GM18867 (cell line): ENCODE results near the gene SINHCAF.
A peak's percentile ranks its signal among the peaks of the same experiment; 100 is the strongest.
"Not testable (repeated sequence)": the region's sequence is repeated elsewhere in the genome, so short reads cannot be mapped to it uniquely, and the experiment has no call there.

ENCODE experiments used
- ATAC-seq: cut with Tn5 transposase; IDR thresholded peaks from one replicate; pipeline ENCODE4 v1.9.1; 2021; ENCODE audit warnings: mild to moderate bottlenecking, moderate library complexity; ENCODE audit not compliant: unreplicated experiment

SINHCAF gene, protein sequence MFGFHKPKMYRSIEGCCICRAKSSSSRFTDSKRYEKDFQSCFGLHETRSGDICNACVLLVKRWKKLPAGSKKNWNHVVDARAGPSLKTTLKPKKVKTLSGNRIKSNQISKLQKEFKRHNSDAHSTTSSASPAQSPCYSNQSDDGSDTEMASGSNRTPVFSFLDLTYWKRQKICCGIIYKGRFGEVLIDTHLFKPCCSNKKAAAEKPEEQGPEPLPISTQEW

DNA sequence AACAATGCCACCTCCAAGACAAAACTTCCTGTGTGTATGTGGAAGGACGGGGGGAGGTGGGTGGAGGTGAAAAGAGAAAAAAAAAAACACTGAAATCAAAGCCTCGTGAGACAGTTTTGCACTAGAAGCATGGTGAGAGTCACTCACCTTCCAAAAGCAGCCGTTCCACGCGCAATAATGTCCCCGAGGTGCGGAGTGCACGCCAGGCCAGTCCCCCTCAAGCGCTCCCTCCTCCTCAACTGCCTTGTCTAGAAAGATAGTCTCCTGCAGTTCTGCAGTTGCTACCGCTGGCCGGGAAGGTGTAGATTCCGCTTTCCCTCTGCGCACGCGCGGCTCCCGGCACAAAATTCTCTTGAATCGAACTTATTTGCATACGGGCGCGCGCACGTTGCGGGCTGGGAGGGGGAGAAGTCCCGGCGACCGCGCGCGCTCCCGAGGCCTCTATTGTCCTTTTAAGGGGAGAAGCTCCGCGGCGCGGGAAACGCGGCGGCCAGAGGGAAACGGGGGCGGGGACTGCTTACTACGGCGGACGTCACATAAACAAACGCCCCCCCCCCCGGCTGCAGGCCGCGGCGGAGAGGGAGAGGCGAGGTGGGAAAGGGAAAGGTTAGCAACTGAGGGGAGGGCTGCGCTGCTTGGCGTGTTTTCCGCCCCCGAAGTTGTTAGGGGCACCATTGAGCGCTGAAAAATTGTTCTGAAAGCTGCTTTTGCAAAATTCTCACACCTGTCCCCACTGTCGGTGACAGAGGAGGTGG lies at the start of gene SINHCAF:
SINHCAF (minus strand) TSS at position 274 of the 755 bp plus-strand sequence. CDS start 27,946 bp downstream, outside the sequence.
- ATAC-seq, result peak; percentile 54

DNA sequence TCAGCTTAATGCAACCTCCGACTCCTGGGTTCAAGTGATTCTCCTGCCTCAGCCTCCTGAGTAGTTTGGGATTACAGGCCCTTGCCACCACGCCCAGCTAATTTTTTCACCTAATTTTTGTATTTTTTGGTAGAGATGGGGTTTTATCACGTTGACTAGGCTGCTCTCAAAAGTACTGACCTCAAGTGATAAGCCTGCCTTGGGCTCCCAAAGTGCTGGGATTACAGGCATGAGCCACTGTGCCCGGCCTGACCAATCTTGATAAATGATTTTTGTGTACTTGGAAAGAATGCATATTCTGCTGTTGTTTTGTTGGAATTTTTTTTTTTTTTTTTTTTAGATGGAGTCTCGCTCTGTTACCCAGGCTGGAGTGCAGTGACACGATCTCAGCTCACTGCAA lies 49.5 kb upstream of the SINHCAF start:
- not testable (repeated sequence) for ATAC-seq

DNA sequence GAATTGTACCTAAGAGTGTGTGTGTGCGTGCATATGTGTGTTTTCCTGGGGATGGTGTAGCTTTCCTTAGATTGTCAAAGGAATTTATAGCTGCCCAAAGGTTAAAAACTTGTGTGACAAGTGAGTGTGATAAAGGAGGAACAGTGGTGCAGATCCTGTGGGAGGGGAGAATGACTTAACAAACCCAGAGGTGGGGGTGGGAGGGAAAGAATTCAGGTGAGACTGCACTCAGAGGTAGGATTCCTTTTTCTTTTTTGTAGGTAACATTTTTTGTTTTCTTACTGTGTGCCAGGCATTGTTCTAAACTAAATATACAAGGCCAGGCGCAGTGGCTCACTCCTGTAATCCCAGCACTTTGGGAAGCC lies 45.3 kb upstream of the SINHCAF start:
- ATAC-seq, result no peak

DNA sequence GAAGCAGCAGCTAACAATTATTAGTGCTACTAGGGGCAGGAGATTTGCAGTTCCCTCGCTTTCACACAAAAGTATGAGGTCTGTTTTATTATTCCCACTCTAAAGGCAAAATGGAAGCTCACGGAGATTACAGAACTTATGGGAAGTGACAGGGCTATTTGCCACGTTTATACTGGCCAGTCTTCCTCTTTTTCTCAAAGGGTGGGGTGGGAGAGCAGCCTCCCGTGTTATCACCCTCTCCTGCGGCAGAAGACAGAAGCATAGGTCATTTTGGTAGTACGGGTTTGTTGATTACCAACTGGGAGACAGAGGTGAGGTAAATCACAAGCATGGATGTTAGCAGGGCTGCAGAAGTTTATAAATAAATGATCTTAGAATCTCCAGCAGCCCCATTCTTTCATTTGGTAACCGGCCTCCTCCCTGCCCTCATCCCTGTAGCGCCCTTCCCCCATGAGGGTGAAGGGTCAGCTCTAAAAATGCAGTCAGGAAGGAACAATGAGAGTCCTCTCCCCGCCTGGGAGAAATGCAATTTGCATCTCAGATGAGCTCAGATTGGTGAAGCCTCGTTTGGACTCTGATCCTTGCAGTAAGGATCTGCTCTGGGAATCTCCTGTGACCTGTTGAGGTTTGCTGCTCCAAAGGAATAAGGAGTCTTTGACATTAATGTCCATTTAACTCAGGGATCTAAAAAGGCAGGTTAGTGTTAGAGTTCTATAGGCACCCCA lies 44.7 kb upstream of the SINHCAF start:
- ATAC-seq, result no peak

- ATAC-seq, result no peak
Observed at GRCh38 chr12:31369712-31370521, 44.0 kb upstream of the SINHCAF start.

DNA sequence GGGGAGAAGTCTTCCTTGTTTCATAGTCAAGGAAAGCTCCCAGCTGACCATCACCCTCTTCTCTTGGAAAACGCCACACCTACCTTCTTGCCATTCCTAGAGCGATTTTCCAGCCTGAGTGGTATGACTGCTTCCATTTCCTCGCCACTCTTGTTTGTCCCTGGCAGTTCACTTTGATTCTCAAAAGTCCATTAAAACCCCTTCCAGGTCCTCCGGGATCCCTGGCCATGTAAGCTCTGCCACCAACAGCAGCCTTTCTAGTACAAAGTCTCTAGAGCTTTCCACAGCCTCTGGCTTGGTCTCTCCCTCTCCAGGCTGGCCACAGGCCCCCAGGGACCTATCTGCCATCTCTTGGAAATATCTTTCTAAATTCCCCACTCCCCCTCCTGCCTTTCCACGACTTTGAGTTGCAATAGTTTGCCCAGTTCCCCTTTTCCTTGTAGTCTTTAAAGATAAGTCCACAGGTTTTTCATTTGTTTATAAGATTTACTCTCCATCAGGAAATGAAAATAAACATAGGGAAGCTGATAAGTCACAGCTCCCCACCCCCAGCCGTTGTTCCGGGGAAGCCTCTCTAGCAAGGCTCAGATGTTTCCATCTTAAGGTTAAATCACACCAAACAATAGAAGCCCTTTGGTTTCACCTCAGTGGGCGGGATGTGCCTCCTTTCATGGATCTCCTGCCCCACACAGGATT lies 42.9 kb upstream of the SINHCAF start:
- no peak for ATAC-seq

DNA sequence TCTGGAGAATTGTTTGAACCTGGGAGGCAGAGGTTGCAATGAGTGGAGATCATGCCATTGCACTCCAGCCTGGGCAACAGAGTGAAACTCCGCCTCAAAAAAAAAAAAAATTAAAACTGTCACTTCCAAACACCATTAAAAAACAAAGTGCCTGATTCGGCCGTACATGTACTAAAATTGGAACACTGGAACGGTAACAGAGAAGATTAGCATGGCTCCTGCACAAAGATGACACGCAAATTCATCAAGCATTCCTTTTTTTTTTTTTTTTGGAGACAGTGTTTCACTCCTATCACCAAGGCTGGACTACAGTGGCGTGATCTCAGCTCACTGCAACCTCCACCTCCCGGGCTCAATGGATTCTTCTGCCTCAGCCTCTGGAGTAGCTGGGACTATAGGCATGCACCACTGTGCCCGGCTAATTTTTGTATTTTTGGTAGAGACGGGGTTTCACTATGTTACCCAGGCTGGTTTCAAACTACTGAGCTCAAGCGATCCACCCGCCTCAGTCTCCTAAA lies 40.2 kb upstream of the SINHCAF start:
- ATAC-seq, result no peak

- ATAC-seq, result no peak
Observed at GRCh38 chr12:31363831-31364230, 37.9 kb upstream of the SINHCAF start.

DNA sequence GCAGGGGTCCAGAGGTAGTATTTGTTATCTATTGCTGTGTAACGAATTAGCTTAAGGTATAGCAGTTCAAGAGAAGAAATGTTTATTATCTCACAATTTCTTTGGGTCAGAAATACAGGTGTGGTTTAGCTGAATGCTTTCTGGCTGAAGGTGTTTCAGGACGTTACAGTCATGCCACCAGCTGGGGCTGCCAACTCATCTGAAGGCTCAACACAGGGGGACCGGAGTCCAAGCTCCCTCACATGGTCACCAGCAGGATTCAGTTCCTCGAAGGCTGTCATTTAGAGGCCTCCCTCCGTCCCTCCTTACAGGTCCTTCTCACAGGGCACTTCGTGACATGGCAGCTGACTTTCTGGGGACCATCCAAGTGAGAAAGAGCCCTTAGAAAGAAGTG lies 37.5 kb upstream of the SINHCAF start:
- ATAC-seq, result peak; percentile 32

- ATAC-seq, result peak; percentile 75
Observed at GRCh38 chr12:31362759-31363415, 36.9 kb upstream of the SINHCAF start.

DNA sequence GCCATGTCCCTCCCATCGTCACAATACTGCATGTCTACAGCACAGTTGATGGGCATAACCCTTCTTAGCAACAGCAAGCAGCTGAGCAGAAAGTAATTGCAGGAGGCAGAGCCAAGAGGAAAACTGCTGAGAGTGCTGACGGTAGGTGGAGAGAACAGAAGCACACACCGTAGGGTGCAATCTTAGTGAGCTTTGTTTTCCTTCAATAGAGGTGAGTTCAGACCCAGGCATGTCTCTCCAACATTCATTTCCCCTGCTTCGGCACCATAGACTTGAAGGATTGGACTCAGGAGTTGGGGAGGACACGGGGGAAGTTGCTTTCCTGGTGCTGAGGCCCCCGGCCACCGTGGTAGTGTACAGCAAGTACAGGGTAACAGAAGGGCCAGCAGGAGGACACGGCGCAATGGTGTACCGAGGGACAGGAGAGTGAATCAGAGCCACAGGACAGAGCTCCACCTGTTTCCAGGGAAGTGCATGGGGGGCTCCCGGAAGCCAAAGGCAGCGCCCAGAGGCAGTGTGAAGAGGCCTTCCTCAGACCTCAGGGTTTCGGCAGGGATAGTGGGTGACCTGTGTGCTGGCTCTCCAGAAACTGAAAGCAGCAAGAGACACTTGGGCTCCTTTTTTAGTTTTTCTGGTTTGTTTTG lies 36.3 kb upstream of the SINHCAF start:
- peak; percentile 33 for ATAC-seq

DNA sequence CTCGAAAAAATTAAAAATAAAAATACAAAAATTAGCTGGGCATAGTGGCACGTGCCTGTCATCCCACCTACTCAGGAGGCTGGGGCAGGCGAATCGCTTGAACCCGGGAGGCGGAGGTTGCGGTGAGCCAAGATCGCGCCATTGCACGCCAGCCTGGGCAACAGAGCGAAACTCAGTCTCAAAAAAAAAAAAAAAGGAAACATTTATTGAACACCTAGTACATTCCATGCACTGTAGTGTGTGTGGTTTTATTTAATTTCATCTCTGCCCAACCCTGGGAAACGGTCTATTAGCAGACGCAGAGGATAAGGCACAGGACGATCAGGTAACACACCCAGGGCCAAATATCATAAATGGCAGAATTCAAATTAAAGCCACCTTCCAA lies 35.8 kb upstream of the SINHCAF start:
- no peak for ATAC-seq

DNA sequence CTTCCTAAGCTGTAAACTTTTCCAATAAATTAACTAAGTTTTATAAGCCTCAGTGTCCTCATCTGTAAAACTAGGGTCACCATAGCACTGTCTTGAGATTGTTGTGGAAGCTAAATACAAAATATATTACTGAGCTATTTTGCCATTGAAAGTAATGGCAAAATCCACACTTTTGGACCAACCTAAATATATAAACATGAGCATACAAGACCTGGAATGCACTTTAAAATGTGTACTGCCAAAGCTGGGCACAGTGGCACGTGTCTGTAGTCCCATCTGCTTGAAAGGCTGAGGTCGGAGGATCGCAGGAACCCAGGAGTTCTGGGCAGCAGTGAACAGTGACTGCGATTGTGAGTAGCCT lies 29.8 kb upstream of the SINHCAF start:
- ATAC-seq, result no peak

GRCh38 chr12:31353750-31354708 lies 28.1 kb upstream of the SINHCAF start:
- no peak for ATAC-seq

DNA sequence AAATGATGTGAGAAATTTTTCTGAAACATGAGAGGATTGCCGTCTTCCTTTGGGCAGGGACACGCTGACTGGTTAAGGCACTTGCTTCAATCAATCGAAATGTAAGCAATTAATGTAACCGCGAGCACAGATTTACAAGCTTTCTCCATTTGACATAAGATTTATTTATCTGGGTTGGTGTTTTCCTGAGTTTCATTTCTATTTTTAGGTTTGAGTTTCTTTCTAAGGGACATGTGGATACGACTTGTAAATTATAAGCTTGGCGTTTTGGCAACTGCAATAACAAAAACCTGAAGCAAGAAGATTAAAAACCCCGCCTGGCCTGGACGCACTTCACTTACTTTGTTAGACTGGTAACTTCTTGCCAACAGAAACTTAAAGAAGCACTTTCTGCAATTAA lies 20.3 kb upstream of the SINHCAF start:
- ATAC-seq, result no peak

DNA sequence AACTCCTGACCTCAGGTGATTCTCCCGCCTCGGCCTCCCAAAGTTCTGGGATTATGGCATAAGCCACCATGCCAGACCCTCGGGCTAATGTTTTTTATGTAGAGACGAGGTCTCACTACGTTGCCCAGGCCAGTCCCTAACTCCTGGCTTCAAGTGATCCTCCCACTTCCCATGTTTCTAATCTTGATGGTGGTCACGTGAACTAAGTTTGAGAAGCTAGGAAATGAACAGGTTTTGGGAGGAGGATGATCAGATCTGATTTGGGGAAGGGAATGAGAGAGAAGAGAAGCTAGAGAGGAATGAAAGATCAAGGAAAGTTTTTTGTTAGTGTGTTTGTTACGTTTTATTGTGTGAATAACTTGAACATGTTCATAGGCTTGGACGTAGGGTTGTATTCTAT lies 17.2 kb upstream of the SINHCAF start:
- no peak for ATAC-seq

DNA sequence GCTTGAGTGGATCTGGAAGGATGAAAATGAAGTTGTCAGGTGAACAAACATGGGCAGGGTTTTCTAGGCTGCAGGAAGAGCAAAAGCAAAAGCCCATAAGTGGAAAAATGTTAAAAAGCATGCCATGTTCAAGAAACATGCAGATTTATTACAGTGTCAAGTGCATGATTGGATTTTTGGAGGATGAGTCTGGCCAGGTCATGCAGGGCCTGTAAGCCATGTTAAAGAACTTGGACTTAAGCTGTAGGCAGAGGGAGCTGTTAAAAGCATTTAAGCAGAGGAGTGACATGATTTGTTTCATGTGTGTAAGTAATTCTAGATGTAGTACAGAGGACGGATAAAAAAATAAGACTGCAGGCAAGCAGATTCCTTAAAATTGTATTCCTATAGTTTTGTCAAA lies 16.3 kb upstream of the SINHCAF start:
- no peak for ATAC-seq
